ENCODE results near the gene RUNX3. TPM values are rescaled to one million over a fixed set of nuclear protein-coding genes. Genes with fewer than 3 reads are reported as not detected.
"Not testable (repeated sequence)": the region's sequence is repeated elsewhere in the genome, so short reads cannot be mapped to it uniquely, and the experiment has no call there.

Gene RUNX3
- total and polyA plus RNA-seq, 8 donors = 0.98 to 8.7 (median 1.5) TPM

GRCh38 chr1:24910751-24911650 is 19.1 kb downstream of the RUNX3 start:
- no peak for TF ChIP-seq CTCF (IDR thresholded peaks at IDR 0.05)
- Histone ChIP-seq H3K27me3 (peaks cover 0 to 8% of the 10 kb centered on the region in 2 donors), H3K4me3 (no peak overlapping the region), H3K36me3 (peaks cover 0 to 27% of the 10 kb centered on the region in 2 donors), H3K4me1 (peaks cover 0 to 5% of the 10 kb centered on the region in 2 donors), H3K9me3 (no peaks in the 10 kb centered on the region), H3K27ac (peak overlapping the region in 1 of 2 donors; percentile 13)
- intact Hi-C loops (cut with DNase I) = no loop called here
- DNase-seq = peak in 2 of 4 donors; percentile 44 to 72
- peak; percentile 6 for ATAC-seq

- intact Hi-C loops (cut with DNase I) = no loop called here
- Histone ChIP-seq H3K27ac (peak overlapping the region in 1 of 2 donors; percentile 13), H3K9me3 (no peaks in the 10 kb centered on the region), H3K4me1 (peaks cover 0 to 5% of the 10 kb centered on the region in 2 donors), H3K27me3 (peaks cover 0 to 12% of the 10 kb centered on the region in 2 donors), H3K4me3 (no peak overlapping the region), H3K36me3 (peaks cover 0 to 31% of the 10 kb centered on the region in 2 donors)
- TF ChIP-seq CTCF (IDR thresholded peaks at IDR 0.05) = no peak
- ATAC-seq = no peak
- DNase-seq = no peak
Observed at GRCh38 chr1:24910210-24910609, 19.9 kb downstream of the RUNX3 start.

GRCh38 chr1:24909388-24909898 is 20.6 kb downstream of the RUNX3 start:
- Histone ChIP-seq H3K27ac (no peak overlapping the region), H3K9me3 (no peaks in the 10 kb centered on the region), H3K4me3 (no peak overlapping the region), H3K36me3 (peaks cover 0 to 32% of the 10 kb centered on the region in 2 donors), H3K4me1 (peaks cover 0 to 5% of the 10 kb centered on the region in 2 donors), H3K27me3 (peaks cover 0 to 13% of the 10 kb centered on the region in 2 donors)
- peak; percentile 45 to 60 for TF ChIP-seq CTCF (IDR thresholded peaks at IDR 0.05)
- intact Hi-C loops (cut with DNase I) = no loop called here
- DNase-seq = peak in 2 of 4 donors; percentile 60 to 80
- ATAC-seq = peak; percentile 88

GRCh38 chr1:24908591-24909259 is 21.4 kb downstream of the RUNX3 start:
- peaks cover 0 to 32% of the 10 kb centered on the region in 2 donors for H3K36me3 ChIP-seq
- peaks cover 0 to 14% of the 10 kb centered on the region in 2 donors for H3K27me3 ChIP-seq
- no peaks in the 10 kb centered on the region for H3K9me3 ChIP-seq
- no peak for TF ChIP-seq CTCF (IDR thresholded peaks at IDR 0.05)
- H3K4me3 ChIP-seq = no peak overlapping the region
- intact Hi-C loops (cut with DNase I) = no loop called here
- ATAC-seq (no peak), DNase-seq (no peak)
- no peak overlapping the region for H3K27ac ChIP-seq
- peaks cover 0 to 5% of the 10 kb centered on the region in 2 donors for H3K4me1 ChIP-seq

- peaks cover 0 to 23% of the 10 kb centered on the region in 2 donors for H3K27me3 ChIP-seq
- peaks cover 0 to 34% of the 10 kb centered on the region in 2 donors for H3K36me3 ChIP-seq
- H3K4me3 ChIP-seq; H3K9me3 ChIP-seq; intact Hi-C loops (cut with DNase I); H3K4me1 ChIP-seq; DNase-seq; ATAC-seq; H3K27ac ChIP-seq: not testable (repeated sequence)
Observed at GRCh38 chr1:24907587-24908294, 22.3 kb downstream of the RUNX3 start.
